Measurements from ENCODE around the gene HMCN1. TPM values are rescaled to one million over a fixed set of nuclear protein-coding genes. Genes with fewer than 3 reads are reported as not detected.
"Not testable (repeated sequence)": the region's sequence is repeated elsewhere in the genome, so short reads cannot be mapped to it uniquely, and the experiment has no call there.

Gene HMCN1
- total RNA-seq, 4 donors from 2014 or later, result 11.6 to 95.9 (median 78.6) TPM

GRCh38 chr1:186179231-186179630 lies 445.0 kb downstream of the HMCN1 start:
- no peaks in the 10 kb centered on the region for H3K27me3 ChIP-seq
- WGBS, 2 donors (ENCODE audit: low coverage in 1 of 2), result 64 to 83% methylated on average over 3 of the region's 3 CpGs
- no peak overlapping the region for H3K27ac ChIP-seq
- no peak overlapping the region for H3K4me3 ChIP-seq
- H3K9me3 ChIP-seq, result no peaks in the 10 kb centered on the region
- TF ChIP-seq, protein P1, sequence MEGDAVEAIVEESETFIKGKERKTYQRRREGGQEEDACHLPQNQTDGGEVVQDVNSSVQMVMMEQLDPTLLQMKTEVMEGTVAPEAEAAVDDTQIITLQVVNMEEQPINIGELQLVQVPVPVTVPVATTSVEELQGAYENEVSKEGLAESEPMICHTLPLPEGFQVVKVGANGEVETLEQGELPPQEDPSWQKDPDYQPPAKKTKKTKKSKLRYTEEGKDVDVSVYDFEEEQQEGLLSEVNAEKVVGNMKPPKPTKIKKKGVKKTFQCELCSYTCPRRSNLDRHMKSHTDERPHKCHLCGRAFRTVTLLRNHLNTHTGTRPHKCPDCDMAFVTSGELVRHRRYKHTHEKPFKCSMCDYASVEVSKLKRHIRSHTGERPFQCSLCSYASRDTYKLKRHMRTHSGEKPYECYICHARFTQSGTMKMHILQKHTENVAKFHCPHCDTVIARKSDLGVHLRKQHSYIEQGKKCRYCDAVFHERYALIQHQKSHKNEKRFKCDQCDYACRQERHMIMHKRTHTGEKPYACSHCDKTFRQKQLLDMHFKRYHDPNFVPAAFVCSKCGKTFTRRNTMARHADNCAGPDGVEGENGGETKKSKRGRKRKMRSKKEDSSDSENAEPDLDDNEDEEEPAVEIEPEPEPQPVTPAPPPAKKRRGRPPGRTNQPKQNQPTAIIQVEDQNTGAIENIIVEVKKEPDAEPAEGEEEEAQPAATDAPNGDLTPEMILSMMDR (IDR thresholded peaks at IDR 0.05), result no peak
- TF ChIP-seq EP300 (IDR thresholded peaks at IDR 0.05) (no peak), POLR2A (IDR thresholded peaks at IDR 0.05) (no peak), POLR2AphosphoS5 (IDR thresholded peaks at IDR 0.05) (no peak)
- H3K36me3 ChIP-seq, result peaks cover 0 to 14% of the 10 kb centered on the region in 2 donors
- no peak for ATAC-seq
- H3K4me1 ChIP-seq, result peaks cover 0 to 8% (median 5%) of the 10 kb centered on the region in 3 donors

DNA sequence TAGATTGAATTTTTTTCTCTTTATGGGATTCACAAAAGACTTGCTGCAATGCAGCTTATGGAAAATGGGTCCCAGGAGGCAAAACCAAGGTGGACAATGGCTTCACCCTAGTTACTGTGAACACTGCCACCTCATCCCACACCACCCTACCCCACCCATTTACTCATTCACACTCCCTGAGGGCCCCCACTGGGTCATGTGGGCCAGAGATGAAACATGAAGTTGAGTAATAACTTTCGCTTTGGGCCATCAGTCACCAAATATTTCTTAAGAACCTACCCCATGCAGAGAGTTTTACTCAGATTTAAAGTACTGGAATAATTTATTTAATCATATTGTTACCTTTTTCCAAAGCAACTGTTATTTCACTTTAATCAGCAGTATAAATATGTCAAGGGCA lies 449.0 kb downstream of the HMCN1 start:
- WGBS, 2 donors (ENCODE audit: low coverage in 1 of 2), result 54 to 88% methylated on average over 1 of the region's 1 CpG
- Histone ChIP-seq H3K9me3 (no peaks in the 10 kb centered on the region), H3K4me1 (peaks cover 0 to 11% (median 5%) of the 10 kb centered on the region in 3 donors), H3K36me3 (peaks cover 0 to 24% of the 10 kb centered on the region in 2 donors), H3K4me3 (no peak overlapping the region), H3K27me3 (no peaks in the 10 kb centered on the region), H3K27ac (no peak overlapping the region)
- TF ChIP-seq EP300 (IDR thresholded peaks at IDR 0.05) (no peak), POLR2A (IDR thresholded peaks at IDR 0.05) (no peak), POLR2AphosphoS5 (IDR thresholded peaks at IDR 0.05) (no peak)
- TF ChIP-seq, protein P1 (IDR thresholded peaks at IDR 0.05), result no peak
- ATAC-seq, result peak; percentile 83

- Histone ChIP-seq H3K9me3 (no peaks in the 10 kb centered on the region), H3K27ac (peak overlapping the region in 1 of 4 donors; percentile 9), H3K27me3 (no peaks in the 10 kb centered on the region), H3K4me1 (peaks cover 0 to 11% (median 5%) of the 10 kb centered on the region in 3 donors), H3K36me3 (peaks cover 0 to 28% of the 10 kb centered on the region in 2 donors), H3K4me3 (no peak overlapping the region)
- no peak for ATAC-seq
- 33 to 35% methylated on average over 5 of the region's 5 CpGs for WGBS, 2 donors (ENCODE audit: low coverage in 1 of 2)
- no peak for TF ChIP-seq POLR2AphosphoS5 (IDR thresholded peaks at IDR 0.05)
- TF ChIP-seq, protein P1 (IDR thresholded peaks at IDR 0.05), result no peak
- TF ChIP-seq POLR2A (IDR thresholded peaks at IDR 0.05), result no peak
- no peak for TF ChIP-seq EP300 (IDR thresholded peaks at IDR 0.05)
Measured at GRCh38 chr1:186183970-186184628, 449.9 kb downstream of the HMCN1 start.

GRCh38 chr1:186186251-186186650 lies 452.1 kb downstream of the HMCN1 start:
- ATAC-seq, H3K27ac ChIP-seq, H3K27me3 ChIP-seq, H3K4me3 ChIP-seq, H3K9me3 ChIP-seq: not testable (repeated sequence)
- WGBS, 2 donors (ENCODE audit: low coverage in 1 of 2), result 84 to 96% methylated on average over 5 to 6 of the region's 6 CpGs
- Histone ChIP-seq H3K4me1 (peaks cover 0 to 11% (median 5%) of the 10 kb centered on the region in 3 donors), H3K36me3 (peaks cover 0 to 45% of the 10 kb centered on the region in 2 donors)

DNA sequence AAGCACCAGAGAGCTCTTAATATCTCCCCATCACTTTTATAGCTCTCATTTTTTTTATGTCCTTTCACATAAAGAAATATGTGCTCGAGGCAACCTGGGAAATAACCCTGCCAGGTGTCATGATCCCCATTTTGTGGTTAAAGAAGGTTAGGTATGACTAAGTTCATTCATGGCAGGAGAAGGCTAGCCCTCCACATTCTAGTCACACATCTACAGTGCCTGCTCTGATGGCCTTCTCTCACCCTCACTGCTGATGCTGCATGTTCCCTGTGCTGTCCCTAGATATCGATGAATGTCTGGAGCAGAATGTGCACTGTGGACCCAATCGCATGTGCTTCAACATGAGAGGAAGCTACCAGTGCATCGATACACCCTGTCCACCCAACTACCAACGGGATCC lies 453.4 kb downstream of the HMCN1 start:
- no peak overlapping the region for H3K4me3 ChIP-seq
- H3K27ac ChIP-seq, result no peak overlapping the region
- H3K36me3 ChIP-seq, result peaks cover 0 to 42% of the 10 kb centered on the region in 2 donors
- 92 to 97% methylated on average over 3 to 5 of the region's 5 CpGs for WGBS, 2 donors (ENCODE audit: low coverage in 1 of 2)
- H3K27me3 ChIP-seq, result no peaks in the 10 kb centered on the region
- TF ChIP-seq, protein P1 (IDR thresholded peaks at IDR 0.05), result no peak
- TF ChIP-seq EP300 (IDR thresholded peaks at IDR 0.05), result no peak
- no peak for TF ChIP-seq POLR2A (IDR thresholded peaks at IDR 0.05)
- no peak for TF ChIP-seq POLR2AphosphoS5 (IDR thresholded peaks at IDR 0.05)
- H3K9me3 ChIP-seq, result no peaks in the 10 kb centered on the region
- ATAC-seq, result no peak
- peaks cover 0 to 11% (median 5%) of the 10 kb centered on the region in 3 donors for H3K4me1 ChIP-seq
